Renal pelvis (tissue), 4 donors: ENCODE measurements around the gene MEGF8. TPM values are rescaled to one million over a fixed set of nuclear protein-coding genes. Genes with fewer than 3 reads are reported as not detected.

Source experiments
- DNase-seq: peaks from one replicate; pipeline ENCODE4 v3.0.0-alpha.2; 2013
- polyA plus RNA-seq, 3 donors: library from polyadenylated mRNA; unstranded; fragments of 120-200 nt; gene quantifications; one replicate each; pipeline ENCODE4 v1.2.1, GENCODE V29; 2013; ENCODE audit not compliant: insufficient read length in 3 of 3

MEGF8 gene
- polyA plus RNA-seq, 3 donors: 43.0 to 45.6 (median 43.8) TPM

GRCh38 chr19:42411581-42412178 is 86.2 kb downstream of the MEGF8 start:
- DNase-seq: no peak

GRCh38 chr19:42412227-42412626 is 86.8 kb downstream of the MEGF8 start:
- DNase-seq: no peak

GRCh38 chr19:42412661-42413076 is 87.2 kb downstream of the MEGF8 start:
- DNase-seq: no peak

- no peak for DNase-seq
Measured at GRCh38 chr19:42419309-42419708, 93.9 kb downstream of the MEGF8 start.

- DNase-seq: no peak
Measured at GRCh38 chr19:42420055-42420544, 94.7 kb downstream of the MEGF8 start.

DNA sequence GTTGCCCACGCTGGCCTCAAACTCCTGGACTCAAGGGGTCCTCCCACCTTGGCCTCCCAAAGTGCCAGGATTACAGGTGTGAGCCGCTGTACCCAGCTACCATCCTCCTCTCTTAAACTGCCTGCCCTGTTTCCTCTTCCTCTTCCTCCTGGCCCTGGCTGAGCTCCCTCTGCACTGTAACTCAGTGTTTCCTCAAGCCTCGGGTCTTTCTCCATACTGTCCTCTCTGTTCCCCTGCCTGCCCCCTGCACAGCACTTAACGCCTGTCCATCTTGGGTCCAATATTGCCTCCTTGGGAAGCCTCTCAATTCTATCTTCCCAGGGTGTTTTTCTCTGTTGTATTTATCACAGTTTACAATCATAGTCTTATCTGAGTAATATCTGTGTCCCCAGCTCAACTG is 95.7 kb downstream of the MEGF8 start:
- no peak for DNase-seq

GRCh38 chr19:42421591-42422031 is 96.2 kb downstream of the MEGF8 start:
- no peak for DNase-seq

- DNase-seq: no peak
Measured at GRCh38 chr19:42422092-42422900, 96.9 kb downstream of the MEGF8 start.

DNA sequence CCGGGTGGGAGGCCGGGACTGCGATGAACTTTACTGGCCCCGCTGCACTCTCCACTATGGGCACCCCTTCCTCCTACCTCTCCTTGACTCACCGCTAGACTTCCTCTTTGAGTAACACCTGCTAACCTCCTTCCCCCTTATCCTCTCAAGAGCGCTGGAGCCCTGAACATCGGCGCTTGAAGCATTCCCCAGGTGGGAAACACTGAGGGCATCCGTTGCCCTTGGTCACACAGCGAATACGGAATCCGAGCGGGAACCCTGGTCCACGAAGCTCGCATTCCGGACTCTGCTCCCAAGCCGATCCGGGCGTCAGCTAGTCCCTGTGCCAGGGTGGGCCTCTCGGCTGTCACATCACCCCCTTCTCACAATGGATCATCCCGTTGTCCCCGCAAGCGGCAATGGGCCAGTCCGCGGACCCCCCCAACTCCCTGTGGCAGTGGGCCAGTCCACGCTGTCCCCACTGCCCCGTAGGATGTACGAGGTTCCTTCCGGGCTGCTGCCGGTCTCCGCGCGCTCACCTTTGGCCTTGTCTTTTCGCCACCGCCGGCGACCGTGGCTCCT is 97.5 kb downstream of the MEGF8 start:
- DNase-seq: peak; percentile 67

DNA sequence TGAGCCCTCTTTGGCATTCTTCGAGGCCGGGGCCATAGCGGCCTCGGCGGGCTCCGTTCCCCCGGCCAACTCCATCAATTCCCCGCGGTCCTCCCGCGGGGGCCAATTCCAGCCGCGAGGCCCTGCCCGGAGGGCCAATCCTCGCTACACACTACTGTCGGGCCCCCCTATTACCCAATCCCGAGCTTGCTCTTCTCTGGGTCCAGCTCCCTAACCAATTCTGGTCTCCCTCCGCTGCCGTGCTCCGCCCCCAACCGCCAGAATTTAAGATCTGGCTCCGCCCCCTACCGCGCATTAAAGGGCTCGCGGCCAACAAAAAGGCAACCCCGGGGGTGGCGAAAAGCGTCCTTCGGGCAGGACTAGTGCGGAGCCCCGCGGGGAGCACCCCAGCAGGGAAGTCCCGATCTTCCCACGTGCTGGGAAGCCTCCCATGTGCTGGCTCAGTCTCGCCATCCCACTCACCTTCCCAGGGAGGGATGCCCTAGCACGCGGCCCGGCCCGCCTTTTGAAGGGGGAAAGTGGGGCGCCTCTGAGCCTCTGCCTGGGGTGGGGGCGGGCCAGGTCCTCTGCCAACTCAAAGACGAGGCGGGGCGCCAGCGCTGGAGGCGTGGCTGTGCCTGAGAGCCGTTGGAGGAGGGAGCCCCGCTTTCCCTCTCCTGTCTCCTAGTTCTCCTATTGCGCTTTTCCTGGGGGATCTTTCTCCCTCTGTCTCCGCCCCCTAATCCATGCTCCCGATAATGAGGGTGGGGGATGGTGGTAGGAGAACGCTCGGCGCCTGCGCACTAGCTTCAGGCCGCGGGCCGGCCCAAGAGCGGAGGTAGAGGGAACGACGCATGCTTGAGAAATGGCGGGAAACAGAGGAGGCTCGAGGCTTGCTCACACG is 98.3 kb downstream of the MEGF8 start:
- DNase-seq: peak; percentile 95

GRCh38 chr19:42424345-42424707 is 98.9 kb downstream of the MEGF8 start:
- DNase-seq: no peak

DNA sequence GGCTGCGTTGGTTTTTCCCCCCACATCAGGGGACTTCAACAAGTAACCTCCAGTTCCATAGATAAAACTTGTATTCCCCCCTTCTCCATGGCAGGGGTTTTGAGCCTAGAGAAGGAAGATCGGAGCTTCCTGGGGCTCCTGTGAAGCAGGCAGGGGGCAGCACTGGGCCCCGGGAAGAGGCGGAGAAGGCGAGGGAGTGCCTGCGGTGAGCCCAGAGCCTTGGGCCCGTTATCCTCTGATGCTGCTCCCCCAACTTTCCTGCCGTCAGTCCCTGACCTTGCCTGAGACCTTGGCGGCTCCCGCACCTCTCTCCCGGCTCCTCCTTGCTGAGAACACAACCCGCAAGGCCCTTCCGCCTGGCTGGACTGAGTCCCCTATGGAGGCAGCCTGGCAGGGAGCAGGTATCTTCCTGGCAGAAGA is 99.3 kb downstream of the MEGF8 start:
- no peak for DNase-seq

- DNase-seq: no peak
Measured at GRCh38 chr19:42426643-42427042, 101.2 kb downstream of the MEGF8 start.

GRCh38 chr19:42427313-42427712 is 101.9 kb downstream of the MEGF8 start, which contains the start of gene LIPE:
Gene LIPE (minus strand): TSS chr19:42427388. CDS start chr19:42427149, 239 bp downstream.
- DNase-seq: peak; percentile 76

Other genes with a start within 250 kb of the MEGF8 start
- gene ZNF574, start 249.5 kb upstream of the MEGF8 start, polyA plus RNA-seq: 10 to 100 TPM; 16.2 to 21.0 (median 20.6) TPM
- 1 to 10 TPM in 2 of 3 donors, under 1 TPM in 1; 0.58 to 1.2 (median 1.2) TPM for gene POU2F2, start 193.2 kb upstream of the MEGF8 start, polyA plus RNA-seq
- gene DEDD2, start 108.0 kb upstream of the MEGF8 start, polyA plus RNA-seq: 10 to 100 TPM; 27.9 to 32.9 (median 30.4) TPM
- 10 to 100 TPM in 1 of 3 donors, 1 to 10 TPM in 2; 9.2 to 10.2 (median 9.3) TPM for gene ZNF526, start 105.3 kb upstream of the MEGF8 start, polyA plus RNA-seq
- 10 to 100 TPM; 70.3 to 85.9 (median 84.1) TPM for gene GSK3A, start 83.0 kb upstream of the MEGF8 start, polyA plus RNA-seq
- 10 to 100 TPM; 74.2 to 96.3 (median 86.2) TPM for gene ERF, start 70.5 kb upstream of the MEGF8 start, polyA plus RNA-seq
- 10 to 100 TPM; 59.3 to 72.5 (median 68.2) TPM for gene CIC, start 56.4 kb upstream of the MEGF8 start, polyA plus RNA-seq
- 1 to 10 TPM; 1.9 to 2.9 (median 2.2) TPM for gene PRR19, start 23.5 kb upstream of the MEGF8 start, polyA plus RNA-seq
- 100 to 1,000 TPM in 1 of 3 donors, 10 to 100 TPM in 2; 79.4 to 107 (median 98.2) TPM for gene PAFAH1B3, start 23.0 kb upstream of the MEGF8 start, polyA plus RNA-seq
- gene TMEM145, start 12.3 kb upstream of the MEGF8 start, polyA plus RNA-seq: 1 to 10 TPM in 2 of 3 donors, under 1 TPM in 1; 0.67 to 1.5 (median 1.1) TPM
- 1 to 10 TPM in 2 of 3 donors, under 1 TPM in 1; 0.59 to 2.1 (median 2.0) TPM for gene CNFN, start 64.7 kb downstream of the MEGF8 start, polyA plus RNA-seq
- 10 to 100 TPM; 12.3 to 15.0 (median 13.5) TPM for gene LIPE, start 101.8 kb downstream of the MEGF8 start, polyA plus RNA-seq
- under 1 TPM in 2 of 3 donors, not detected in 1; 0.11 to 0.22 TPM for gene CXCL17, start 117.3 kb downstream of the MEGF8 start, polyA plus RNA-seq
- 10 to 100 TPM in 2 of 3 donors, 1 to 10 TPM in 1; 7.7 to 17.6 (median 16.5) TPM for gene CEACAM1, start 202.8 kb downstream of the MEGF8 start, polyA plus RNA-seq